Hypothalamus (tissue), 51 donors: Measurements from ENCODE around the gene CPA4.
A peak's percentile ranks its signal among the peaks of the same experiment; 100 is the strongest.

Experiments used
- DNase-seq, 51 donors: peaks; one replicate each; lab custom pipeline; 2025; lab: John Stamatoyannopoulos, UW

CPA4 gene

DNA sequence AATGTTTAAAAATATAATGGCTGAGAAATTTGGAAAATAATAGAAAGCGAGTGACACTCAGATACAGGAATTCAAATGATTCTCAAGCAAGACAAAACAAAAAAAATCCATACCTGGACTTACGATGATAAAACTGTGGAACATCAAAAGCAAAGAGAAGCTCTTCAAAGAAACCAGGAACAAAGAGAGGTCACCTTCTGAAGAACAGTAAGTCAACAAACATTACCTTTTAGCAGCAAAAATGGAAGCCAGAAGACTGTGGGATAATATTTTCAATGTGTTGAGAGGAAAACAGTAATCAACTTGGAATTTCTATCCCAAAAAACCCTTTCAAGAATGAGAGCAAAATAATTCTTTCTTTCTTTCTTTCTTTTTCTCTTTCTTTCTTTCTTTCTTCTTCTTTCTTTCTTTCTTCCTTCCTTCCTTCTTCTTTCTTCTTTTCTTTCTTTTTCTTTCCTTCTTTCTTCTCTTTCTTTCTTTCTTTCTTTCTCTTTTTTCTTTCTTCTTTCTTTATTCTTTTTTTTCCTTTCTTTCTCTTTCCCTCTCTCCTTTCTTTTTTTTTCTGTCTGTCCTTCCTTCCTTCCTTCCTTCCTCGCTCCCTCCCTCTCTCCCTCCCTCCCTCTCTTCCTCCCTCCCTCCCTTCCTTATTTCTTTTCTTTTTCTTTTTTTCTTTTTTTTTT lies 49.9 kb downstream of the CPA4 start:
- DNase-seq: no peak

- no peak for DNase-seq
Measured at GRCh38 chr7:130344271-130344866, 51.4 kb downstream of the CPA4 start, which contains the start of gene CPA5. TSS of gene CPA5 (plus strand) at chr7:130344816. CDS start at chr7:130346486, 1,670 bp downstream.

GRCh38 chr7:130345136-130345535 lies 52.2 kb downstream of the CPA4 start:
- peak in 1 of 51 donors; percentile 48 for DNase-seq

DNA sequence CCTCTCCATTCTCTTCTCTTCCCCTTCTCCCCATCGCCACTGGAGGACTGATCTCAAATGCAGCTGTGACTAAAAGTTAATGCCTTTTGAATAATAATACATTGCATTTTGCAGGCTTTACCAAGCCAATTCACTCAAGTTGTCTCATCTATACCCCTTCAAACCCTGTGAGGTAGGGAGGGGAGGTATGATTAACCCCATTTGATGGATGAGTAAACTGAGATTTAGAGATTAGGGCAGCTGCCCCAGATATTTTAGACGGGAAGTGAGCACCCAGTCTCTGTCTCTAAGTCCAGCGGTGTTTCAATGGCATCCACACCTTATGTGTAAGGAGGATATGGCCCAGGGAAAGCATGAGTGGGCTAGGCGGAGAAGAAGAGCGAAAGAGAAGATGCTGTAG lies 52.8 kb downstream of the CPA4 start:
- no peak for DNase-seq

DNA sequence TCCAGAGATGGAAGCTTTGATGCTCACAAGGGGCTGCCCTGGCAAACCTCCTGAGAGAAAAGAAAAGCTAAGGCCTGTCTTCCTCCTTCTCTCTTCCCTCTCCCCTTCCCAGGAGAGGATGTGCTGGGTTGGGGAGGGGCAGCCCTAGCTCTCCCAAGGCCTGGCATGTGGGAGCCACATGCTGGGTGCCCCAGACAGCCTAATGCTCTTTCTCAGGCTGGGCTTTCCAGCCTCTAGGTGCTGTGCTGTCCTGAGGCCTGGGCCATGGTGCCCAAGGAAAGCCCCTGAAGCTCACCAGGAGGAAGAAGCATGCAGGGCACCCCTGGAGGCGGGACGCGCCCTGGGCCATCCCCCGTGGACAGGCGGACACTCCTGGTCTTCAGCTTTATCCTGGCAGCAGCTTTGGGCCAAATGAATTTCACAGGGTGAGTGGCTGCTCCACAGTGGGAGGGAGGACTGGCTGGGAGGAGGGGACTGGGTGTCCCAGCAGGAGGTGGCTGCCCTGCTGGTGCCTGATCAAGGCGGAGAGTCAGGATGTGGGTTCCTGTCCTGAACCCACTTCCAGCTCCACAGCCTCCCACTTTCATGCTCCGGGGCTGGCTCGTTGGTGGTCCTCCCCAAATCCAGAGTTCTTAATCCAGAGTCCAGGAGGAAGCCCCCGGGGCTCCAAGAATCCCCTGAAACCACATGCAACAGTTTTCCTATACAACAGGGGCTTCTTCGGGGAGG lies 53.4 kb downstream of the CPA4 start:
- DNase-seq: no peak

DNA sequence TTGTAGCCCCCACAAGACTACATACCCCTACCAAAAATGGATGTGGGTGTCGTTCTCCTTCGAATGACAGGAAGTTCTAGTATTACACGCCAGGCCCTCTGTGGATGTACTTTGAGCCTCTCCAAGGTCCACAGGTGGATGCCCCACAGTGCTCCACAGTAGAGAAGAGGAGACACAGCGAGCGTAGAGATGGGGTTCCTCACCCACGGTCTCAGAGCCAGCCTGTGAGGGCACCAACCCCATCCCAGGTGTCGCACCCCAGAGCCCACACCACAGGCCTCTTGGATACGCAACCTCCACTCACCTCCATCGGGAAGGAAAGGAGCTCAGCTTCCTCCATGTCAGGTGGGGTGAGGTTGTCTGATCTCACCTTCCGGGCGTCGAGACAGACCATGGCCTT lies 54.0 kb downstream of the CPA4 start:
- DNase-seq: no peak

- DNase-seq: peak in 1 of 51 donors; percentile 12
Measured at GRCh38 chr7:130349911-130350782, 57.2 kb downstream of the CPA4 start.

DNA sequence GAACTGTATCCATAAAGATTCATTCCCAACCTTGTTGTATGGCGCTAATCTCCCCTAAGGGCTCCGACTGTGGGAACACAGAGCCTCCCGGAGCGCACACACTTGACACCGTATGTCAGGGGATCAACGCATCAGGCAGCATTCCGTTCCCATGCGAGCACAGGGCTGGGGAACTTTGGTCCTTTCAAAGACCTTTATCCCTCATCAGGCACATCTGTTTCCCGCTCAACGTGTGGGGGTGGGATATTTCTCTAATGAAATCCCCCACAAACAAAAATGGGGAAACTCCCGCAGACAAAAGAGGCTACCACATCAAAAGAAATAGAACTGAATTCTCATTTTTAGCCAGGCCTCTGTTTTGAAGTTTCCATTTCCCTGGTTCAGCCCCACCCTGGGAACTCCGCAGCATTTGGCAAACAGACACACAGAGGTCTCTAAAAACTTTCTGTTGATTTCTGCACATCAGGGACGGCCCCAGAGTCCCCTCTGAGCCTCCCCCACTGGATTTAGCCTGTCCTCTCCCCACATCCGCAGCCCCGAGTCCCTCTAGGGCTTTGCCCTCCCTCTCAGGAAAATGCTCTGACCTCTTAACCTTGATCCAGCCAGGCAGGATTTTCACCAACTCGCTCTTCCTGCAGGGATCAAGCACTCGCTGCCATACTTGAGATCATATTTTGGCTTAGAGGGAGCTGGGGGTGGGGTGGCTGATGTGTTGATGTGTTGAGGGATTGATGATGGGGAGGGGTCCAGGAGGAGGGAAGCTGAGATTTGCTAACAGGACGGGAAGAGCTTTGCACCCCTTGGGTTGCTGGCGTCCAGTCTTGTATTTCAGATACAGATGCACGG lies 58.2 kb downstream of the CPA4 start:
- DNase-seq: no peak

DNA sequence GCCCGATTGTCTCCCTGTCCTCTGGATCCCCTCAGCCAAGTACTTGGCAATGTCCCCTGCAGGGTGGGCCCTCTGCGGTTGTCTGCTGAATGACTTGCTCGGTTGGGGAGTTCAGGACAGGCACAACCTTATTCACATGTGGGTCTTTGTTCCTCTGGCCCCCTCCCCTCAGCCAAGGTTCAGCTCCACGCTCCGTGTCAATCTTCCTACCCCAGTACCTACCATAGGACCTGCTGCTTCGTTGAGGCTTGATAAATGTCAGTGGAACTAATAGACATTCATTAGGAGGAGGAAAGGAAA lies 58.8 kb downstream of the CPA4 start:
- DNase-seq: no peak

- peak in 12 of 51 donors; percentile 14 to 84 (median 42) for DNase-seq
Measured at GRCh38 chr7:130352194-130353074, 59.5 kb downstream of the CPA4 start.

- DNase-seq: no peak
Measured at GRCh38 chr7:130353196-130353595, 60.2 kb downstream of the CPA4 start.

DNA sequence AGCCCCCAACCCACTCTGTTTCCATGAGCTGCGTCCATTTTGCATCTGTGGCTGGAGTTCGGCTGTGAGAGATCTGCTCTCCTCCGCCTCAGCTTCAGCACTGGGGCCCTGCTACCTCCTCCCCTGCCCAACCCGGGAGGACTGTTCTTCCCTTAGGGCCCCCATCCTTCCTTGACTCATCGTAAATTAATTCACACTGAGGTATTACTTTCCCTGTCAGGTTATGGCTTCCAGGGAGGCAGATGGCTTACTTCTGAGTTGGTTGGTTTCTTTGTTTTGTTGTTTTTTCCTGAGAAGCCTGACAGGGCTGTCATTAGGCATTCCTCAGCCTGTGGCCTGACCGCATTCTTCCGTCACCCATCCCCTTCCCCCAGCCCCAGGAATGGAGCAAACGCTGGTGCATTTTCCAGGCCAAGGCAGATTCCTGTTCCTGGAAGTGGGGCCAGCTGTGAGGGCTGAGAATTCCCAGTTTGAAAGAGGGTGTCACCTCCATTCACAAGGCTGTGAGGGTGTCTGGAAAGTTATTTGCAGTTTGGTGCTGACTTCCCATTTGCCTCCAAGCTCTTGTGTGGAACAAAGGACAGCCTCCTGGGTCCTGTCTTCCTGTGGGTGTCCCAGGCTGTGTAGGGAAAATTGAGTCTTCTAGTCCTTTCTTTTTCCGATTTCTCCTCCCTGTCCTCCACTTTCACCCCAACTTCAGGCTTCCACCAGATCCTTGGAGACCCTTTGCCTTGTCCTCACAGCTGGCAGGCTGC lies 63.3 kb downstream of the CPA4 start:
- peak in 3 of 51 donors; percentile 17 to 77 (median 55) for DNase-seq

- DNase-seq: peak in 17 of 51 donors; percentile 9 to 79 (median 34)
Measured at GRCh38 chr7:130356876-130357611, 64.1 kb downstream of the CPA4 start.

- DNase-seq: no peak
Measured at GRCh38 chr7:130358471-130358870, 65.5 kb downstream of the CPA4 start.

- DNase-seq: no peak
Measured at GRCh38 chr7:130359276-130359857, 66.4 kb downstream of the CPA4 start.

DNA sequence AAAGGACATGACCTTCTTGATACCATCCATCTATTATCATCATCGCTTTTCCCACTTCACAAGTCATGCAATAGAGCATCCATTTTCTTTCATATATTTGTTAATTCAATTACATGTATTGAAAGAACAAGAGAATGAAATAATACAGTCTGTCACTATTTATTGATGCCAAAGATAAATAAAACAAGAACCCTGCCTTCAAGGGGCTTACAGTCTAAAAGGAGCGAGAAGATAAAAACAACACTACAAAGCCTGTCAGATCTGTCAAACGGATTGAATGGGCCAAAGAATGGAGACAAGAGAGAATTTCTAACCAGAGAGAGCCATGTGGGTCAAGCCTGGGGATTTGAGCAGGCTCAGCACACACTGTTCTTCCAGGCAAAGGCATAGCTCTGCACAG lies 67.6 kb downstream of the CPA4 start:
- no peak for DNase-seq

GRCh38 chr7:130361681-130362080 lies 68.7 kb downstream of the CPA4 start:
- DNase-seq: no peak
